NCI-H2081 (cell line): ENCODE measurements around the gene ZMYM5.
"Not testable (repeated sequence)": the region's sequence is repeated elsewhere in the genome, so short reads cannot be mapped to it uniquely, and the experiment has no call there.

Experiments used
- DNase-seq, 2 experiments: peaks; one replicate each; lab custom pipeline; 2025; lab: John Stamatoyannopoulos, UW

ZMYM5 gene

DNA sequence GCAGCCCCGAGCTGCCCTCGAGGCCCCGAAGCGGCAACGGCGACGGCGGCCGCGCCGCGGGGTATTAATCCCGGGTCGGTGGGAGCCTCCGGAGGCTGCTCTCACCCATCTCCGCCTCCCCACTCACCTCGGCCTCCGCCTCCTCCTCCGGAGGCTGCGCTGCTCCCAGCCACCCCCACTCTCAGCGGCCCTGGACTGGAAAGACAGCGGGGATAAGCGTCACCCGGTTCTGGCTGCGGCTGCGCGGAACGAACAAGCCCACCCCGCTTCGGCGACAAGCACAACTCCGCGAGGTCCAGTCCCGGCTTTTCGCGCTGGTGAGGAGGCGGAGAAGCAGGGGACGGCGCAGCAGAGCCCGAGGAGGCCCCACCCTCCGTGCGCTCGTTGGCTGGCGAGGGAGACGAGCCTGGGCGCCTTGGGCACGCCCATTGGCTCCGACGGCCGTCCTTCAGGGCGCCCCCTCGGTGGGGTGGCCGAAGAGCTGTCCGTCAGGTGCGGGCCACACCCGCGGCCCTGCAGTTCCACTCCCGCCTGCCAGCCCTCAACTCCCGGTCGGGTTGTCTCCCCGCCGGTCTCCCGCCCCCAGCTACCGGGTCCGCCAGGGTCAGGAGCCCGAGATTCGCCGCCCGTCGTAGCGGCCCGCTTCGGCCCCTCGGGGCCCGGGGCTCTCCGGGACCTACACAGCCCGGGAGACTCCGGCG is at the start of gene ZMYM5:
ZMYM5 (minus strand) TSS at position 327 of the 701 bp plus-strand sequence. CDS start 11,469 bp downstream, outside the sequence.
- DNase-seq = peak; percentile 97

DNA sequence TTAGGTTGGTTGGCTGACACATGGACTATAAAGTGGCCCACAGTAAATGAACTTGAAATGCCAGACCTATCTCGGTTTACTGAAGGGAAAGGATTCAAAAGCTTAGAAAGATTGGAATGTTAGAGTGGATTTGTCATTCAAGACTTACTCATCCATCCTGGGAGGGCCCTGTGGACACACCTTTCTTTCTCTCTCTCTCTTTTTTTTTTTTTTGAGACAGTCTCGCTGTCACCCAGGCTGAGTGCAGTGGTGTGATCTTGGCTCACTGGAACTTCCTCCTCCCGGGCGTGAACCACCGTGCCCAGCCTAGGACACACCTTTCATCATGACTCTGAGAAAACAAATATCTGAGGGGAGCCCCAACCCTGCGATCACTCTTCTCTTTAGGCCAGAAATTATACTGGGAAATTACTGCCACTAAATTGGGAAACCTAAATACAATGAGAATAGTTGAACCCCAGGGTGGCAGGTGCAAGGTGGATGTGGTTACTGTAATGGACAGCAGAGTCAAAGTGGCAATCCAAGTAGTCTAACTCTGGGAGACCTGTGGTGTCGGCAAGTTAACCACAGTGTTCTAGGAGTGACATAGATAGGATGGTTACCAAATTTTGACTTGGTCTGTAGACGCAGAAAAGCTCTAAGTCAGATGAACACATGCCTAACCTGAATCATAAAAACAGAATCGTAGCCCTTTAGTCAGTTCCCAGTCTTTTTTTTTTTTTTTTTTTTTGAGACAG is 47.1 kb upstream of the ZMYM5 start:
- DNase-seq = no peak

DNA sequence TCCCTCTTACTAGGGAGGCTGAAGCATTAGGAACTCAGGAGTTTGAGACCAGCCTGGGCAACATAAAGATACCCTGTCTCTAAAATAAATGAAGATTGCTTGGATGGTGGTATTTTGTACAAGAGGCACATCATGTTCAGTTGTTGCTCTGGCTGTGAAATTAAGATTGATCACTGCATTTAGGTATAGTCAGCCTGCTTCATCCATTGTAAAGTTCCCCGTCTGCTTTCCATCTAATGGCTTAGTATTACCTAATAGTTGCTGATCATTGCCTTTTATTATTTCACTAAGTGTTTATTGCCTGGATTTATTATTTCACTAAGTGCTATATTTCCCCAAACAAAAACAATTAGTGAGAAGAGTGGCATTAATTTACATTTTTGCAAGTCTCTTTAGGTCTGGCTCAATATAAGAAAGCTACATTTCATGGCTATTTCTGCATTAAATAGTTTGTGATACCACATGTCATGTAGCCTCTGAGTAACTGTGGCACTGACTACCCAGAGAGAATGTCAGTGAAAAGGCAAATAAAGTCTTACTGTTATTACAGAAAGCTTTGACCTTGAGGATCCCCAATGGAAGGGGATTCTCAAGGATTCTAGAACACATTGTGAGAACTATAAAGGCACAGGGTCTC is 45.0 kb upstream of the ZMYM5 start:
- DNase-seq = no peak

DNA sequence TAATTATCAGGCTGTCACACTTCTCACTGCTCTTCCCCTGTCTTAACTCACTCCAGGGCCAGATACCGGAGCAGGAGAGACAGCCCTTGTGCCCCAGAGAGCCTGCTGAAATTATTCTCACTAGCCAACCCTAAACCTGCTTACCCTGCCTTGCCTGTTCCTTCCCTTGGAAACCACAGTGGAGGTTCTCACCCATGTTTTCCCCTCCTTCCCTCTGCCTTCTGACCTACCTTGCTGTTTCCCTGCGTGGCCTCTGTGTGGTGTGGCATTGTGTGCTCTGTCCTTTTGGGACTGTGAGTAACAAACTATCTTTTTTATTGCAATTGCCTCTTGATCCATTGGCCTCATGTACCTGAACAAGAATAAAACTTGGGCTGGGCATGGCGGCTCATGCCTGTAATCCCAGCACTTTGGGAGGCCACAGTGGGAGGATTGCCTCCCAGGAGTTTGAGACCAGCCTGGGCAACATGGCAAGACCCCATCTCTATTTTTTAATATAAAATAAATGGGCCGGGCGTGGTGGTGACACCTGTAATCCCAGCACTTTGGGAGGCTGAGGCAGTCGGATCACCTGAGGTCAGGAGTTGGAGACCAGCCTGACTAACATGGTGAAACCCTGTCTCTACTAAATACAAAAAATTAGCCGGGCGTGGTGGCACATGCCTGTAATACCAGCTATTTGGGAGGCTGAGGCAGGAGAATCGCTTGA is 42.2 kb upstream of the ZMYM5 start:
- DNase-seq = not testable (repeated sequence)

DNA sequence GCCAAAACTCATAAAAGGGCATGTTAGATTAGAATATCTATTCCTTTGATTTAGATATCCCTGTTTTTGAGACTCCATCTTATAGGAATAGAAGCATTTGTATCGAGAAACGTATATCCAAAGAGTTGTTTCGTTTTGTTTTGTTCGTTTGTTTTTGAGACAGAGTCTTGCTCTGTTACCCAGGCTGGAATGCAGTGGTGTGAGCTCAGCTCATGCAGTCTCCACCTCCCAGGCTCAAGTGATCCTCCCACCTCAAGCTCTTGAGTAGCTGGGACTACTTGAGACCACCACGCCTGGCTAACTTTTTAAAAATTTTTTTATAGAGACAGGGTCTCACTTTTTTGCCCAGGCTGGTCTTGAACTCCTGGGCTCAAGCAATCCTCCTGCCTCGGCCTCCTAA is 26.6 kb upstream of the ZMYM5 start:
- DNase-seq = no peak

DNA sequence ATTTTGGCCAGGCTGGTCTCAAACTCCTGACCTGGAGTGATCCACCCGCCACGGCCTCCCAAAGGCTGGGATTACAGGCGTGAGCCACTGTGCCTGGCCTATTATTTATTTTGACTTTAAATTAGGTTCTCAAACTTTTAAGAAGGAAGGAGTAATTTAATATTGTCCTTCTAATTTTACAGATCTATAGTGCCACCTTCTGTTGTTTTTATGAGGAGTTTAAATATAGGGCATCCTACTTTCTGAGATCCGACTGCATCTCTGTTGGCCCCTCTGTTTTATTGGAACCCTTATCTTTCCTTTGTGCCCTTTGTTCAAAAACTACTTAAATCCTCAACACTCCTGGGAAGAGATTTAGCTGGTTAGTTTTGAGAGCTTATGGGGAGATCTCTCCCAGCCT is 25.4 kb upstream of the ZMYM5 start:
- DNase-seq = no peak

DNA sequence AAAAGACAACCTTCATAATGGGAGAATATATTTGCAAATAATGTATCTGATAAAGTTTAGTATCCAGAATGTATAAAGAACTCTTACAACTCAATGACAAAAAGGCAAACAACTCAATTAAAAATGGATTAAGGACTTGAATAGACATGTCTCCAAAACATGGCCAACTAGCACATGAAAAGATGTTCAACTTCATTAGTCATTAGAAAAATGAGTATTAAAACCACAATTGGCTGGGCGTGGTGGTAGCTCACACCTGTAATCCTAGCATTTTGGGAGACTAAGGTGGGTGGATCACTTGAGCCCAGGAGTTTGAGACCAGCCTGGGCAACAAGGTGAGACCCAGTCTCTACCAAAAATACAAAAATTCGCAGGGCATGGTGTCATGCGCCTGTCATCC is 18.8 kb upstream of the ZMYM5 start:
- no peak for DNase-seq

DNA sequence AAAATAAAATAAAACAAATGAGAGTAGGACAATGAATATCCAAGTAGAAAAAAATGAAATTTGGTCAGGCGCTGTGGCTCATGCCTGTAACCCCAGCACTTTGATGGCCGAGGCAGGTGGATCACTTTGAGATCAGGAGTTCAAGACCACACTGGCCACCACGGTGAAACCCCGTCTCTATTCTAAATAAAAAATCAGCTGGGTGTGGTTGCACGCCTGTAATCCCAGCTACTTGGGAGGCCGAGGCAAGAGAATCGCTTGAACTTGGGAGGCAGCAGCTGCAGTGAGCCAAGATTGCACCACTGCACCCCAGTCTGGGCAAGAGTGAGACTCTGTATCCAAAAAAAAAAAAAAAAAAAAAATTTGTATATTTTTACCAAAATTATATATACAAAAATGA is 18.2 kb upstream of the ZMYM5 start:
- no peak for DNase-seq

DNA sequence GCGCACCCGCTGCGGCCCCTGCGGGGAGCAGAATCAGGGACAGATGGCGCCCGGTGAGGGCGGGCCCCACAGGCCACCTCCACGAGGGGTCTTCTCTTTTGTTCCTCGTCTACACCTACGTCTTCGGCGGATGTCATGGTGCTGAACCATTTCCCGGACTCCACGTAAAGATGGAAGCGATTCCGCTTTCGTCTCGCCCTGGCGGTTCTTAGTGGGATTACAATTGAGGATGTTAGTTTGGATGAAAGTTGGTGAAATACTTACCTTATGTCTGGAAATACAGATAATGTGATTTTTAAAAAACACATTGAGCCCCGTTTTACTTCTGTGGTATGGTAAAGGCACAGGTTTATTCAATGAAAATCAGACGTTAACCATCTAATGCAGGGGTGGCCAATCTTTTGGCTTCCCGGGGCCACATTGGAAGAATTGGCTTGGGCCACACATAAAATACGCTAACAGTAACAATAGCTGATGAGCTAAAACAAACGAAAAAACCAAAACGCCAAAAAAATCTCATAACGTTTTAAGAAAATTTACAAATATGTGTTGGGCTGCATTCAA is 1.4 kb upstream of the ZMYM5 start:
- peak; percentile 63 to 79 for DNase-seq

DNA sequence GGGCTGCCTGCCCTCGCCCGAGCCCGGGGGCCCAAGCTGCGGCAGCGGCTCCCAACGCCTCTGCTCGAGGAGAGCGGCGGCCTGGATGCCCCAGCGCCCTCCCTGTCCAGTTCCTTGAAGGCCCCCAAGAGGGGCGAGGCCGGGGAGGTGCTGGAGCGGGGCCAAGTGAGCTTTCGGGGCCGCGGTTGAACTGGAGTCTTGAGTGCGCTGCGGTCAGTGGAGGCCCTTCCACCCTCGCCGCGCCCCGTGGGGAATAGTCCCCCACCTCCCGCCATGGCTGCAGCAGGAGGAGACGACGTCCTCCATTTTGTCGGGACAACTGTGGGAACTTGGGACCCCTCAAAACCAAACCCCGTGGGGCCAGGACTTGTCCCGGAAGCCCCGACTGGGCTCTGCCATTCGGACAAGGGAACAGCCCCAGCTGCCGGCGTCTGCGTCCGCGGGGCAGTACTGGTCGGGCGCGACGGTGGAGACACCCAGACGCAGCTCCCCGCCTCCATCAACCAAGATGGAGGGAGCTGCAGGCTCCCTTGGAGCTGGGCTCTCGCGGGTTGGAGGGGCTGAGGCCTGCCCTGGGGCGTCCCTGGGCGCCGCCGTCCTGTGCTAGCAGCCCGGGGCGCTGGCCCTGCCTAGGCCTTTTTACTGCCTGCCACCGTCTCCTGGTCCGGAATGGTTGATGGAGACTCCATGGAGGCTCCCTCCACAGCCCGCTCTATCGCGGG is 736 bp upstream of the ZMYM5 start:
- peak; percentile 60 to 63 for DNase-seq

DNA sequence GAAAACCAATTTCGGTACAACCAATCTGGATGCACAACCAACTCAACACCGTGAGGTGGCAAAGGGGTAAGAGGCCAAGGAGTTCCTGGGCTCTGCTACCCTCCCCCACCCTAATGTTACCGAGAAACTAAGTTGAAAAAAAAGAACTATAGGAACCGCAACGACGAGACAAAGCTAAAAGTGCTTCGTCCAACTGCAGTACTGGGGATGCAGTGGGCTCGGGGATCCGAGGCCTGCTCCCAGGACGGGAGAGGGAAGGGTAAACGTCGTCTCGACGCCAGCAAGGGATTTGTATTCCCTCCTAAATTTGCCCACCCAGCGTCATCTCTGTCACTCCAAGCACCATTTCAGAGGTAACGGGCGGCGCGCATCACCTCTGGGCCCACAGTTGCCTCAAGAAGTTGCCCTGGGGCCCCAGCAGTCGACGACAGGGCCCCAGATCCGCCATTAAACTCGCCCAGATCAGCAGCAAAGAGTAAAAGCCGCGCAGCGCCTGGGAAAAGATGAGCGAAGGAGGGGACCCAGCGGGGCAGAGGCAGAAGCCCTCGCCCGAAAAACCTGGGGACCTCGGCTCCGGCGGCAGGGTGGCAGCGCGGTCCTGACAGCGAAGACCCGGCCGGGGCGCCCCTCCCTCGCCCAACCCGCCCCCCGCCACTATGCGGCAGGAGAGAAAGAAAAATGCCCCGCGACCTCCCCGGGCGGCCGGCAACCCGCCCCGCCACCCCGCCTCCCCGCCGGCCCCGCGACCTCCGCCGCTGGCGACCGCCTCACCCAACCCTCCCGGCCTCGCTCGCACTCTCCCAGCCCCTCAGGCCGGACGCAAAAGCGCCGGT is 752 bp downstream of the ZMYM5 start:
- DNase-seq = peak; percentile 6 to 7

DNA sequence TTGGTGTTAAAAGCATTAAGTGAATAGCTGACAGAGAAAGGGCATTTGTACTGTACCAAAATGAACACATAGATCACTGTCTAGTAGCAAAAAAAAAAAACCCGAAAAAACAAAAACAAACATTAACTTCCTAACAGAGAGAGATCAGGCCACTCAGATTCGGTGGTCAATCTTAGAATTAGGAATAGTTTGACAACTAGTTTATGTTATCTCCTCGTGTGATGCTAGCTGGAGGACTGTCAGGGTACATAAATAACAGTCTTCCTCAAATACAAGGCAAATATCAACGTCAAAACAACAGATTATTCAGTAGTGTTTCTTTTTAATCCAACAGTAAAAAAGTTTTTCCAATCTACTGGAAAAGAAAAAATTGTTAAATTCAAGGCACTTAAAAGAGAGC is 1.7 kb downstream of the ZMYM5 start:
- no peak for DNase-seq

DNA sequence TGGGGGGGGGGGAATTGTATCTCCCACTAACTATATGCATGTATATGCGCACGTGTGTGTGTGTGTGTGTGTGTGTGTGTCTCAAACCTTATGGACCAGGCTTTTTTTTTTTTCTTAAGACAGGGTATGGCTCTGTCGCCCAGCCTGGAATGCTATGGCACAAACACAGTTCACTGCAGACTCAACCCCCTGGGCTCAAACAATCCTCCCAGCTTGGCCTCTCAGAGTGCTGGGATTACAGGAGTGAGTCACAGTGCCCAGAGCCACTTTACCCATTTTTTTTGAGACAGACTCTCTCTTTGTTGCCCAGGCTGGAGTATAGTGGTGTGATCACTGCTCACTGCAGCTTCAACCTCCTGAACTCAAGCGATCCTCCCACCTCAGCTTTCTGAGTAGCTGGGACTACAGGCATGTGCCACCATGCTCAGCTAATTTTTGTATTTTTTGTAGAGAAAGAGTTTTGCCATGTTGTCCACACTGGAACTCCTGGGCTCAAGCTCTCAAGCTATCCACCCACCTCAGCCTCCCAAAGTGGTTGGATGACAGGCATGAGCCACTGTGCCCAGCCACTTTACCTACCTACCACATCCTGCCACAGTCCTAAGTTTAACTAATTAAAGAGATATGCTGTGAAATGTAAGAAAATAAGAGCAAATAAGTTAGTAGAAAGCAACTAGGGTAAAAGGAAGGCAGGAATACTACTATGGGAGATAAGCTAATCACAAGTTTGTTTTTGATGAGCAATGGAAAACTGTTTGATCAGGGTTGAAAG is 2.4 kb downstream of the ZMYM5 start:
- no peak for DNase-seq

DNA sequence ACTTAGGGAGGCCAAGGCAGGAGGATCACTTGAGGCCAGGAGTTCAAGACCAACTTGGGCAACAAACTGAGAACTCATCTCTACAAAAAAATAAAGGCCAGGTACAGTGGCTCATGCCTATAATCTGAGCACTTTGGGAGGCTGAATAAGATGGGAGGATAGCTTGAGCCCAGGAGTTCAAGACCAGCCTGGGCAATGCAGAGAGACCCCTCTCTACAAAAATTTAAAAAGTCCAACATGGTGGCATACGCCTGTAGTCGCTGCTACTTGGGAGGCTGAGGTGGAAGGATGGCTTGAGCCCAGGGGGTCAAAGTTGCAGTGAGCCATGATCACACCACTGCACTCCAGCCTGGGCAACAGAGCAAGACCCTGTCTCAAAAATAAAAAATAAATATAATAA is 5.8 kb downstream of the ZMYM5 start:
- DNase-seq = not testable (repeated sequence)

DNA sequence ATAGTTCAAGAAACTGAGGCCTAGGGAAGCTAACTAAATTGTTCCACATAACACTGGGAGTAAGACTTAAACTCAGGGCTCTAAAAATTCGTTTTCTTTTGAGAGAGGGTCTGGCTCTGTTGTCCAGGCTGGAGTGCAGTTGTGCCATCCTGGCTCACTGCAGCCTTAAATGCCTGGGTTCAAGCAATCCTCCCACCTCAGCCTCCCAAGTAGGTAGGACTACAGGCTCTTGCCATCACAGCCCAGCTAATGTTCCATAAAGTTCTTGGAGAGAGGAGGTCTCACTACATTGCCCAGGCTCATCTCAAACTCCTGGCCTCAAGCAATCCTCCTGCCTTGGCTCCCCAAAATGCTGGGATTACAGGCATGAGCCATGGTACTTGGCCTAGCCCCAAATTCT is 10.7 kb downstream of the ZMYM5 start:
- no peak for DNase-seq

DNA sequence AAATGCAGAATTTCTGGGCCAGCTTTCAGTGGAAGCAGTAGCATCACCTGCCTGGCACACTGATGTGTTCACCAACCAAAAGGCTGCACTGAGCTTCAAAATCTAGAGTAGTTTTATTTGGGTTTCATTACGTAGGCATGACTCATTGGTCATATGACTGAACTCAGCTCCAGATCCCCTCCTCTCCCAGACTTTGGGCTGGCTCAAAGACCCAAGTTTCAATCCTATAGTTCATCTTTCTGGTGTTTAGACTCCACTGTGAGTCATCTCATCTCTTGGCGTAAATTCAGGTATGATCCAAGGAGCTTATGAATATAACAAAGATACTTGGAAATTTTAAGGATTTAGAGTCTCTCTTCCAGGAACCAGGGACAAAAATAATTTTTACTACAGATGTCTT is 17.7 kb downstream of the ZMYM5 start:
- no peak for DNase-seq

DNA sequence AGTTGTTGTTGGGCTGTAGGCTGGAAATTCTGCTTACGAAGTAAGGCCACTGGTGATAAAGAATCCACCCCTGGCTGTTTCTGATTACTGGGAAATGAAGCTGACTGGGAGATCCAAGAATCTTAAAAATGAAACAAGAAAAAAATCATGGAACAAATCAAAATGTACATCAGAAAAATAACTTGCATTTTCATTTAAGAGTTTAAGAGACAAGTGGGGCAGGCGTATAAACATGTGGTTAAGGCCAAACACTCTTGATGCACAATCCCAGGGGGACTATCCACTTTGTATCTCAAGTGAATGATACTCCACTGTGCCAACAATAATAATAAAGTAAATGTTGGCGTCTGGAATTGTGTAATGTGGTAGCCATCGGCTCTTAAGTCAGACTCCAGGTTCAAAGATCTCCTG is 24.6 kb downstream of the ZMYM5 start:
- no peak for DNase-seq

DNA sequence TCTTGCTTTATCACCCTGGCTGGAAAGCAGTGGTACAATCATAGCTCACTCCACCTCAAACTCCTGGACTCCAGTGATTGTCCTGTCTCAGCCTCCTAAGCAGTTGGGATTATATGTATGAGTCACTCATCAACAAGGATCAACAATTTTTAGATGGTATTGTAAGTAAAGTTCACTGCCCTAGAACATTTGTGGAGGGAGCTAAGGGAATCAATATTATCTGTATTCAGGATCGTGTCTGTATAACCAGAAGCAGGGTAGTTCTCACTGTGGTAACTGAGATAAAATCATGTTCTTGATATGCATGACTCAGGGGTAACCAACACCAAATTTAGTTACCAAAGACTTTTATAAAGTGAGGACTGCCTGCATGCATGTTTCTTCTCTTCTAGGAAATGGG is 27.0 kb downstream of the ZMYM5 start:
- no peak for DNase-seq

DNA sequence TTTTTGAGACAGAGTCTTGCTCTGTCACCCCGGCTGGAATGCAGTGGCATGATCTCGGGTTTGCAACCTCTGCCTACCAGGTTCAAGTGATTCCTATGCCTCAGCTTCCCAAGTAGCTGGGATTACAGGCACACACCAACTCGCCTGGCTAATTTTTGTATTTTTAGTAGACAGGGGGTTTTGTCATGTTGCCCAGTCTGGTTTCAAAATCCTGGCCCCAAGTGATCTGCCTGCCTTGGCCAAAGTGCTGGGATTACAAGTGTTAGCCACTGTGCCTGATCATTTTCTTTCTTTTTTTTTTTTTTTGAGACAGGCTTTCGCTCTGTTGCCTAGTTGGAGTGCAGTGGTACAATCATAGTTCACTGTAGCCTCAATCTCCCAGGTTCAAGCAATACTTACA is 28.7 kb downstream of the ZMYM5 start:
- DNase-seq = no peak

DNA sequence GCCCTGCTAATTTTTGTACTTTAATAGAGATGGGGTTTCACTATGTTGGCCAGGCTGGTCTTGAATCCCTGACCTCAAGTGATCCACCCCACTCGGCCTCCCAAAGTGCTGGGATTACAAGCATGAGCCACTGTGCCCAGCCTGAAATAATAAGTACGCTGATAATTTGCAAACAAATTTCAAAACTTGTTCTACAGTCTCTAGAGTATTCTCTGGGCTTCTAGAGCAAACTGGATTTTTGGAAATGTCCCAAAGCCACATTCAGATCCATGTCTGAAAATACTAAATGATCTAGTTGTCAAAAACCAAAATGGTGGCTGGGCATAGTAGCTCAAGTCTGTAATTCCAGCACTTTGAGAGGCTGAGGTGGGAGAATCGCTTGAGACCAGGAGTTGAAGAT is 40.8 kb downstream of the ZMYM5 start:
- DNase-seq = no peak
